DND-41 (cell line): ENCODE measurements around the gene EPB41L2.
"Not testable (repeated sequence)": the region's sequence is repeated elsewhere in the genome, so short reads cannot be mapped to it uniquely, and the experiment has no call there.

ENCODE experiments used
- ATAC-seq: fragments of 200-7000 bp; cut with Tn5 transposase; 3 replicates; pipeline ENCODE4 v1.9.1; 2021; ENCODE audit warnings: low read depth; ENCODE audit not compliant: insufficient read depth
- DNase-seq: peaks from one replicate; pipeline ENCODE4 v3.0.0-alpha.2; 2020
- H2AFZ ChIP-seq: 2 replicates; pipeline ENCODE4 v1.6.0; 2012; ENCODE audit warnings: low read depth, low read length
- H3K27ac ChIP-seq: 2 replicates; pipeline ENCODE4 v1.5.1; 2012; ENCODE audit warnings: low read length, inconsistent platforms
- H3K27me3 ChIP-seq: fragments of 200-600 bp; sonication (generic); 2 replicates; pipeline ENCODE4 v1.6.0; 2012; ENCODE audit warnings: low read length, mild to moderate bottlenecking, inconsistent platforms; ENCODE audit not compliant: insufficient read depth, poor library complexity
- H3K36me3 ChIP-seq: 2 replicates; pipeline ENCODE4 v1.5.1; 2012; ENCODE audit warnings: low read length, inconsistent platforms; ENCODE audit not compliant: insufficient read depth
- H3K4me1 ChIP-seq: 2 replicates; pipeline ENCODE4 v1.5.1; 2012; ENCODE audit warnings: mild to moderate bottlenecking, low read length; ENCODE audit not compliant: insufficient read depth
- H3K4me2 ChIP-seq: 2 replicates; pipeline ENCODE4 v1.6.0; 2012; ENCODE audit warnings: mild to moderate bottlenecking, moderate library complexity, low read length, inconsistent platforms; ENCODE audit not compliant: insufficient read depth
- H3K4me3 ChIP-seq, 2 experiments: fragments of 200-600 bp in 1 of 2; shearing (Covaris generic) in 1 of 2; 2 replicates each; pipeline ENCODE4 v1.5.1; 2012 to 2016; ENCODE audit warnings: inconsistent platforms in 2 of 2, low read length in 2 of 2, mild to moderate bottlenecking in 2 of 2, low read depth in 1 of 2, moderate library complexity in 1 of 2
- H3K79me2 ChIP-seq: 2 replicates; pipeline ENCODE4 v1.6.0; 2012; ENCODE audit warnings: low read length, inconsistent platforms; ENCODE audit not compliant: insufficient read depth
- H3K9ac ChIP-seq: 2 replicates; pipeline ENCODE4 v1.6.0; 2012; ENCODE audit warnings: low read depth, mild to moderate bottlenecking, inconsistent platforms, low read length, moderate library complexity
- H3K9me3 ChIP-seq: 2 replicates; pipeline ENCODE4 v1.5.1; 2012; ENCODE audit warnings: low read length, moderate library complexity, mild to moderate bottlenecking, inconsistent platforms; ENCODE audit not compliant: insufficient read depth, severe bottlenecking
- H4K20me1 ChIP-seq: 2 replicates; pipeline ENCODE4 v1.6.0; 2012; ENCODE audit warnings: low read length; ENCODE audit not compliant: insufficient read depth
- EZH2 ChIP-seq: IDR thresholded peaks from 3 replicates; pipeline ENCODE4 v1.6.1; 2012; ENCODE audit warnings: borderline replicate concordance, low read depth, mild to moderate bottlenecking, moderate library complexity, low read length, inconsistent platforms; ENCODE audit not compliant: severe bottlenecking
- TF ChIP-seq, protein P1 (sequence below): IDR thresholded peaks from 2 replicates; pipeline ENCODE4 v1.5.1; 2012; ENCODE audit warnings: borderline replicate concordance, low read length, moderate library complexity, mild to moderate bottlenecking; ENCODE audit not compliant: poor library complexity, severe bottlenecking; ENCODE audit errors: extremely low read depth

Gene EPB41L2

DNA sequence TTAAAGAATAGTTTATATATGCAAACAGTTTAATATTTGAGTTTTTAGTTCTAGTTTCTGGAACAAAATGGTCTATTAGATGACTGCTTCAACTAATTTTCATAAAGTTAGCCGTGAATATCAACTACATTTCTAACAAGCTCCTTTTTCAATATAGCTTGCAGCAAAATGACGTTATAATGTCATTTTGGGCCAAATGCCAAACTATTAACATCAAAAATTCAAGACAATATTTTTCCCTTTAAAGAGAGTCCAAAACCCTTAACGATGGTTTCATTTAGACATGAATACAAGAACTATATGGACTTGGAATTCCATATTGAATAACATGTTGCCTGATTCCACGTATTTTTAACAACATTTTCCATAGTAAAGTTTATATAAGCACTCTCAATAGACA, 144.9 kb downstream of the EPB41L2 start:
- Histone ChIP-seq H4K20me1 (no peaks in the 10 kb centered on the region), H3K4me3 (no peak overlapping the region), H3K9me3 (no peaks in the 10 kb centered on the region), H3K36me3 (no peaks in the 10 kb centered on the region), H3K9ac (no peak overlapping the region), H3K27ac (no peak overlapping the region), H3K79me2 (no peaks in the 10 kb centered on the region; the same call in 1 of the 2 replicates), H3K4me1 (no peaks in the 10 kb centered on the region), H3K27me3 (no peaks in the 10 kb centered on the region), H2AFZ (no peak overlapping the region), H3K4me2 (no peak overlapping the region)
- ATAC-seq (no peak), DNase-seq (no peak)
- no peak for TF ChIP-seq EZH2
- TF ChIP-seq, protein P1, sequence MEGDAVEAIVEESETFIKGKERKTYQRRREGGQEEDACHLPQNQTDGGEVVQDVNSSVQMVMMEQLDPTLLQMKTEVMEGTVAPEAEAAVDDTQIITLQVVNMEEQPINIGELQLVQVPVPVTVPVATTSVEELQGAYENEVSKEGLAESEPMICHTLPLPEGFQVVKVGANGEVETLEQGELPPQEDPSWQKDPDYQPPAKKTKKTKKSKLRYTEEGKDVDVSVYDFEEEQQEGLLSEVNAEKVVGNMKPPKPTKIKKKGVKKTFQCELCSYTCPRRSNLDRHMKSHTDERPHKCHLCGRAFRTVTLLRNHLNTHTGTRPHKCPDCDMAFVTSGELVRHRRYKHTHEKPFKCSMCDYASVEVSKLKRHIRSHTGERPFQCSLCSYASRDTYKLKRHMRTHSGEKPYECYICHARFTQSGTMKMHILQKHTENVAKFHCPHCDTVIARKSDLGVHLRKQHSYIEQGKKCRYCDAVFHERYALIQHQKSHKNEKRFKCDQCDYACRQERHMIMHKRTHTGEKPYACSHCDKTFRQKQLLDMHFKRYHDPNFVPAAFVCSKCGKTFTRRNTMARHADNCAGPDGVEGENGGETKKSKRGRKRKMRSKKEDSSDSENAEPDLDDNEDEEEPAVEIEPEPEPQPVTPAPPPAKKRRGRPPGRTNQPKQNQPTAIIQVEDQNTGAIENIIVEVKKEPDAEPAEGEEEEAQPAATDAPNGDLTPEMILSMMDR: no peak

DNA sequence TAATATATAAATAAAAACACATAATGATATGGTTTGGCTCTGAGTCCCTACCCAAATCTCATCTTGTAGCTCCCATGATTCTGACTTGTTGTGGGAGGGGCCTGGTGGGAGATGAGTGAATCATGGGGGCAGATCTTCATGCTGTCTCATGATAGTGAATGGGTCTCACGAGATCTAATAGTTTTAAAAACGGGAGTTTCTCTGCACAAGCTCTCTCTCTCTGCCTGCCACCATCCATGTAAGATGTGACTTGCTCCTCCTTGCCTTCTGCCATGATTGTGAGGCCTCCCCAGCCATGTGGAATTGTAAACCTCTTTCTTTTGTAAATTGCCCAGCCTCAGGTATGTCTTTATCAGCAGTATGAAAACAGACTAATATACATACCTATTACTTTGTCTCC, 147.4 kb downstream of the EPB41L2 start:
- not testable (repeated sequence) for H3K9ac ChIP-seq, H3K79me2 ChIP-seq, H3K36me3 ChIP-seq, H2AFZ ChIP-seq, H3K27me3 ChIP-seq, H3K4me3 ChIP-seq, H3K4me2 ChIP-seq, H3K4me1 ChIP-seq, H4K20me1 ChIP-seq, H3K27ac ChIP-seq, H3K9me3 ChIP-seq, ATAC-seq, DNase-seq

DNA sequence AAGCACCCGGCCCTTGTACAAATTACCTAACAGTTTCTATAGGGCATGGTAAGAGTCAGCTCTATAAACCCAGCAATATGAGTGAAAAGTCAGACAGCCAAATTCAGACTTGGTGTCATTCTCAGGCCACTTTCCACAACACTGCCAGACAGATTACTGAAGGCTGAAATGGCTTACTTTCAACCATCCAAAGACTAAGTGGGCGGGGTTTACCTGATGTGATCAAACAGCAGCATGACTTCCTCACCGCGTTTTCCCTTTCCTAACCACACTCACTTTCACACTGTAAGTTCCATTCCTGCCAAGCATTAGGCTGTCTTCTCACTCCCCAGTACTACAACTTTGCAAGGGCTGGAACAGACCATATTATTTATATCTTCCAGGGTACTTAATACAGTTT, 149.9 kb downstream of the EPB41L2 start:
- TF ChIP-seq, protein P1: no peak
- Histone ChIP-seq H3K9ac (no peak overlapping the region), H2AFZ (no peak overlapping the region), H3K36me3 (no peaks in the 10 kb centered on the region), H3K4me1 (no peaks in the 10 kb centered on the region), H3K79me2 (peaks cover 3% of the 10 kb centered on the region; the same call in 1 of the 2 replicates), H3K27ac (no peak overlapping the region), H3K9me3 (no peaks in the 10 kb centered on the region), H3K27me3 (no peaks in the 10 kb centered on the region), H4K20me1 (no peaks in the 10 kb centered on the region), H3K4me2 (no peak overlapping the region), H3K4me3 (no peak overlapping the region)
- DNase-seq: peak; percentile 31
- ATAC-seq: peak; percentile 76

DNA sequence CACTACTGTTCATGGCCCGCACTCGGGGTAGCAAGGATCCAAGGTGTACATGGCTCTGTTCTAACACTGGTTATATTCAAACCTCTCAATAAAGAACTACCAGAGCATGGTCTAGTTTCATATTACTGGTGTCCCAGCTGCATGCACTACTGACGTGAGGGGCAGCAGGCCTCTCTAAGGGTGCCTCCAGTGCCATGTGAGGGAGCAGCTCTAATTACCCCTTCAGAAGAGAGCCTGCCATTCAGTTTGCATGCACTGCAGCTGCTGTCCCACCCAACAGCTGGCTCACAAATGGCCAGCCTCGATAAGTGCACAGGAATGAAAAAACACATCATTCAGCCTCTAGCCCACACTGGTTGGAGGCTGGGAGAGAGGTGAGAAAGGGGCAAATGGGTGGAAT, 150.6 kb downstream of the EPB41L2 start:
- no peak for DNase-seq
- H3K4me2 ChIP-seq: no peak overlapping the region

More for the DNA sequence above, 150.6 kb downstream of the EPB41L2 start:
- H3K79me2 ChIP-seq: peaks cover 3% of the 10 kb centered on the region; the same call in 1 of the 2 replicates
- no peaks in the 10 kb centered on the region for H3K27me3 ChIP-seq
- H2AFZ ChIP-seq: no peak overlapping the region
- H3K9me3 ChIP-seq: no peaks in the 10 kb centered on the region
- no peaks in the 10 kb centered on the region for H4K20me1 ChIP-seq
- no peaks in the 10 kb centered on the region for H3K4me1 ChIP-seq
- ATAC-seq: no peak; the same call in 2 of the 3 replicates
- no peak overlapping the region for H3K9ac ChIP-seq
- no peak overlapping the region for H3K27ac ChIP-seq
- TF ChIP-seq EZH2: no peak
- TF ChIP-seq, protein P1: no peak
- no peaks in the 10 kb centered on the region for H3K36me3 ChIP-seq
- H3K4me3 ChIP-seq: no peak overlapping the region
